Sigmoid colon (tissue), 7 donors: ENCODE measurements around the gene KCNK3. TPM values are rescaled to one million over a fixed set of nuclear protein-coding genes. Genes with fewer than 3 reads are reported as not detected.

ENCODE experiments used
- DNase-seq: peaks from one replicate; pipeline ENCODE4 v3.0.0-alpha.2; 2019
- H3K27ac ChIP-seq, 4 donors: fragments of 200-600 bp; sonication (generic); one replicate each; pipeline ENCODE4 v1.5.1; 2016 to 2019; ENCODE audit warnings: mild to moderate bottlenecking in 1 of 4
- H3K27me3 ChIP-seq, 3 donors: fragments of 200-600 bp; sonication (generic); one replicate each; pipeline ENCODE4 v1.5.1; 2019; ENCODE audit warnings: mild to moderate bottlenecking in 1 of 3
- H3K36me3 ChIP-seq, 4 donors: fragments of 200-600 bp; sonication (generic); one replicate each; pipeline ENCODE4 v1.5.1; 2016 to 2019
- H3K4me1 ChIP-seq, 4 donors: fragments of 200-600 bp; sonication (generic); one replicate each; pipeline ENCODE4 v1.5.1; 2017 to 2019
- H3K4me3 ChIP-seq, 4 donors: fragments of 200-600 bp; sonication (generic); one replicate each; pipeline ENCODE4 v1.5.1; 2017 to 2019; ENCODE audit warnings: mild to moderate bottlenecking in 2 of 4, moderate library complexity in 1 of 4
- H3K9me3 ChIP-seq, 4 donors: fragments of 200-600 bp in 3 of 4; sonication (generic) in 3 of 4; one replicate each; pipeline versions ENCODE4 v1.5.1 to v1.6.1; 2013 to 2019
- CTCF ChIP-seq, 4 experiments: fragments of 450-650 bp in 3 of 4; fragments of 200-600 bp in 1 of 4; IDR thresholded peaks; one replicate each; pipeline ENCODE4 v1.5.1; 2016 to 2019; ENCODE audit warnings: antibody characterized with exemption in 4 of 4, mild to moderate bottlenecking in 3 of 4, moderate library complexity in 2 of 4
- EP300 ChIP-seq, 4 donors: sonication (generic); formaldehyde crosslinking; IDR thresholded peaks; one replicate each; pipeline ENCODE4 v1.6.1; 2017; ENCODE audit warnings: antibody characterized with exemption in 4 of 4
- POLR2A ChIP-seq, 2 donors: fragments of 450-650 bp; IDR thresholded peaks; one replicate each; pipeline ENCODE4 v1.6.1; 2016; ENCODE audit warnings: antibody characterized with exemption in 2 of 2, mild to moderate bottlenecking in 2 of 2, moderate library complexity in 2 of 2
- POLR2AphosphoS5 ChIP-seq, 4 donors: sonication (generic); formaldehyde crosslinking; IDR thresholded peaks; one replicate each; pipeline ENCODE4 v1.6.1; 2017; ENCODE audit warnings: antibody characterized with exemption in 4 of 4
- WGBS, 2 donors: extraction: QIAGEN DNeasy Blood & Tissue Kit; methylation state at CpG; one replicate each; pipeline ENCODE4 v1.1.7; 2013; 5-methylcytosine and 5-hydroxymethylcytosine counted together
- intact Hi-C: fragments of 100-400 bp; cut with DNase I; formaldehyde crosslinking; loops from one replicate; pipeline ENCODE4 v1.15.1; 2023
- polyA plus RNA-seq, 3 donors: library from polyadenylated mRNA; stranded (reverse); fragments of 200-250 nt; gene quantifications; one replicate each; pipeline ENCODE4 v1.2.3, GENCODE V29; 2013
- total RNA-seq, 4 donors: library from RNA; depleted of rRNA; stranded (reverse); fragments of >200 nt; gene quantifications; one replicate each; pipeline ENCODE4 v1.1.0, GENCODE V29; 2016
- donor health status: healthy with polysubstance abuse.
- donor health status: Bipolar disorder and iron deficiency.
- donor health status: healthy.

The KCNK3 gene
- total and polyA plus RNA-seq, 7 donors = under 0.01 to 12.2 (median 2.9) TPM

- Histone ChIP-seq H3K36me3 (no peaks in the 10 kb centered on the region), H3K9me3 (no peaks in the 10 kb centered on the region), H3K4me1 (peaks cover 0 to 51% (median 45%) of the 10 kb centered on the region in 4 donors), H3K4me3 (no peak overlapping the region), H3K27ac (peak overlapping the region; percentile 0 to 75 (median 41)), H3K27me3 (no peaks in the 10 kb centered on the region)
- DNase-seq = no peak
- TF ChIP-seq POLR2A (IDR thresholded peaks at IDR 0.05) (no peak), POLR2AphosphoS5 (IDR thresholded peaks at IDR 0.05) (no peak), EP300 (IDR thresholded peaks at IDR 0.05) (no peak), CTCF (IDR thresholded peaks at IDR 0.05) (no peak)
- intact Hi-C loops = loop anchor here (2.0 kb wide), 1 partner anchor 34 kb away; no protein-coding TSS in a partner anchor
- WGBS, 2 donors = 87 to 88% methylated on average over 14 of the region's 14 CpGs
Observed at GRCh38 chr2:26724784-26725520, 32.4 kb downstream of the KCNK3 start.

- no peaks in the 10 kb centered on the region for H3K9me3 ChIP-seq
- no peaks in the 10 kb centered on the region for H3K36me3 ChIP-seq
- no peak overlapping the region for H3K4me3 ChIP-seq
- H3K27me3 ChIP-seq = no peaks in the 10 kb centered on the region
- TF ChIP-seq POLR2AphosphoS5 (IDR thresholded peaks at IDR 0.05) = peak in 1 of 4 donors; percentile 37
- TF ChIP-seq EP300 (IDR thresholded peaks at IDR 0.05) = no peak
- H3K4me1 ChIP-seq = peaks cover 0 to 46% (median 40%) of the 10 kb centered on the region in 4 donors
- no peak for DNase-seq
- WGBS, 2 donors = 77 to 84% methylated on average over 7 of the region's 7 CpGs
- intact Hi-C loops = loop anchor here (2.0 kb wide), 1 partner anchor 35 kb away; no protein-coding TSS in a partner anchor
- H3K27ac ChIP-seq = peak overlapping the region in 2 of 4 donors; percentile 16 to 66
Observed at GRCh38 chr2:26725521-26725820, 32.9 kb downstream of the KCNK3 start.

DNA sequence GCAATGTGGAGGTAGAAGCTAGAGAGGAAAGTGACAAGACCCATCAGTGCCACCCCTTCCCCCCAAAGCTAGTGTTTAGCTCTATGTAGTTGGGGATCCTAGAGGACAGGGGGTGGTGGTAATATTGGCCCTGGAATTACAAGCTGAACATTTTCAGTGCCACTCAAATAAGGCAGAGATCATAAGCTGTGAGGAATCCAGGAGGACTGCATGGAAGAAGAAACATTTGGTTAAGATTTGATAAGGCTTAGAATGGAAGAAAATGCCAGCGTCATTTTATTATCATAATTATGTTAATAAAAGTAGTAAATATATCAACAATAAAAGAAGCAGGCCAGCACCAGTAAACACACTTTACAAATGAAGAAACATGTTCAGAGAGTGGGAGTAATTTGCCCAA, 33.7 kb downstream of the KCNK3 start:
- Histone ChIP-seq H3K27me3 (no peaks in the 10 kb centered on the region), H3K9me3 (no peaks in the 10 kb centered on the region), H3K4me3 (no peak overlapping the region), H3K4me1 (peaks cover 0 to 38% (median 32%) of the 10 kb centered on the region in 4 donors), H3K27ac (no peak overlapping the region), H3K36me3 (no peaks in the 10 kb centered on the region)
- no peak for DNase-seq
- TF ChIP-seq POLR2AphosphoS5 (IDR thresholded peaks at IDR 0.05) = no peak
- no peak for TF ChIP-seq CTCF (IDR thresholded peaks at IDR 0.05)
- no peak for TF ChIP-seq POLR2A (IDR thresholded peaks at IDR 0.05)
- no peak for TF ChIP-seq EP300 (IDR thresholded peaks at IDR 0.05)
- 40 to 46% methylated on average over 1 of the region's 1 CpG for WGBS, 2 donors
- intact Hi-C loops = no loop called here

DNA sequence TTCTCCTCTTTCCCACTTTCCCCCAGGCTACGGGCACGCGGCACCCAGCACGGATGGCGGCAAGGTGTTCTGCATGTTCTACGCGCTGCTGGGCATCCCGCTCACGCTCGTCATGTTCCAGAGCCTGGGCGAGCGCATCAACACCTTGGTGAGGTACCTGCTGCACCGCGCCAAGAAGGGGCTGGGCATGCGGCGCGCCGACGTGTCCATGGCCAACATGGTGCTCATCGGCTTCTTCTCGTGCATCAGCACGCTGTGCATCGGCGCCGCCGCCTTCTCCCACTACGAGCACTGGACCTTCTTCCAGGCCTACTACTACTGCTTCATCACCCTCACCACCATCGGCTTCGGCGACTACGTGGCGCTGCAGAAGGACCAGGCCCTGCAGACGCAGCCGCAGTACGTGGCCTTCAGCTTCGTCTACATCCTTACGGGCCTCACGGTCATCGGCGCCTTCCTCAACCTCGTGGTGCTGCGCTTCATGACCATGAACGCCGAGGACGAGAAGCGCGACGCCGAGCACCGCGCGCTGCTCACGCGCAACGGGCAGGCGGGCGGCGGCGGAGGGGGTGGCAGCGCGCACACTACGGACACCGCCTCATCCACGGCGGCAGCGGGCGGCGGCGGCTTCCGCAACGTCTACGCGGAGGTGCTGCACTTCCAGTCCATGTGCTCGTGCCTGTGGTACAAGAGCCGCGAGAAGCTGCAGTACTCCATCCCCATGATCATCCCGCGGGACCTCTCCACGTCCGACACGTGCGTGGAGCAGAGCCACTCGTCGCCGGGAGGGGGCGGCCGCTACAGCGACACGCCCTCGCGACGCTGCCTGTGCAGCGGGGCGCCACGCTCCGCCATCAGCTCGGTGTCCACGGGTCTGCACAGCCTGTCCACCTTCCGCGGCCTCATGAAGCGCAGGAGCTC, 35.4 kb downstream of the KCNK3 start:
- DNase-seq = no peak
- intact Hi-C loops = no loop called here

More for the DNA sequence above, 35.4 kb downstream of the KCNK3 start:
- Histone ChIP-seq H3K36me3 (no peaks in the 10 kb centered on the region), H3K27ac (no peak overlapping the region), H3K4me3 (no peak overlapping the region), H3K9me3 (no peaks in the 10 kb centered on the region), H3K27me3 (no peaks in the 10 kb centered on the region), H3K4me1 (peaks cover 0 to 28% (median 22%) of the 10 kb centered on the region in 4 donors)
- TF ChIP-seq CTCF (IDR thresholded peaks at IDR 0.05) (no peak), POLR2A (IDR thresholded peaks at IDR 0.05) (no peak), EP300 (IDR thresholded peaks at IDR 0.05) (no peak), POLR2AphosphoS5 (IDR thresholded peaks at IDR 0.05) (no peak)
- WGBS, 2 donors = 61 to 74% methylated on average over 101 of the region's 101 CpGs
